Endodermal cell (in vitro differentiated cells): ENCODE results near the gene GALNT7. TPM values are rescaled to one million over a fixed set of nuclear protein-coding genes. Genes with fewer than 3 reads are reported as not detected.

Source experiments
- DNase-seq: peaks from one replicate; pipeline ENCODE4 v3.0.0-alpha.2; 2017
- H3K27ac ChIP-seq: 2 replicates; pipeline ENCODE4 v1.5.1; 2013; ENCODE audit warnings: mild to moderate bottlenecking, low read depth, low read length, moderate library complexity
- H3K27me3 ChIP-seq: 2 replicates; pipeline ENCODE4 v1.6.1; 2013; ENCODE audit warnings: mild to moderate bottlenecking, low read length, moderate library complexity; ENCODE audit not compliant: insufficient read depth, control insufficient read depth, poor library complexity, severe bottlenecking
- H3K36me3 ChIP-seq: 2 replicates; pipeline ENCODE4 v1.7.0; 2013; ENCODE audit warnings: mild to moderate bottlenecking, low read length, moderate library complexity; ENCODE audit not compliant: control insufficient read depth, insufficient read depth
- H3K4me1 ChIP-seq: one replicate; pipeline ENCODE4 v1.7.0; 2013; ENCODE audit warnings: low read length; ENCODE audit not compliant: control insufficient read depth, insufficient read depth
- H3K4me3 ChIP-seq: 2 replicates; pipeline ENCODE4 v1.5.1; 2013; ENCODE audit warnings: mild to moderate bottlenecking, low read length, moderate library complexity
- H3K9ac ChIP-seq: 2 replicates; pipeline ENCODE4 v1.6.1; 2013; ENCODE audit warnings: mild to moderate bottlenecking, low read length, moderate library complexity; ENCODE audit not compliant: poor library complexity, severe bottlenecking; ENCODE audit errors: extremely low read depth
- H3K9me3 ChIP-seq: 2 replicates; pipeline ENCODE4 v1.6.1; 2013; ENCODE audit warnings: mild to moderate bottlenecking, low read length, moderate library complexity; ENCODE audit not compliant: control insufficient read depth
- H3K27ac Mint-ChIP-seq: 2 replicates; pipeline ENCODE4 v1.8.0; 2020; ENCODE audit warnings: mixed read lengths
- H3K27me3 Mint-ChIP-seq: 2 replicates; pipeline ENCODE4 v1.8.0; 2021; ENCODE audit warnings: mild to moderate bottlenecking, mixed read lengths; ENCODE audit not compliant: insufficient read depth
- H3K36me3 Mint-ChIP-seq: 2 replicates; pipeline ENCODE4 v1.8.0; 2020; ENCODE audit warnings: low read depth, mixed read lengths
- H3K4me1 Mint-ChIP-seq: 2 replicates; pipeline ENCODE4 v1.8.0; 2020; ENCODE audit warnings: mixed read lengths
- H3K4me3 Mint-ChIP-seq: 2 replicates; pipeline ENCODE4 v1.8.0; 2020; ENCODE audit warnings: mild to moderate bottlenecking, moderate library complexity, mixed read lengths
- H3K9me3 Mint-ChIP-seq: 2 replicates; pipeline ENCODE4 v1.8.0; 2020; ENCODE audit warnings: mild to moderate bottlenecking, mixed read lengths
- CTCF ChIP-seq: fragments of 200-600 bp; sonication (generic); conservative IDR thresholded peaks from 2 replicates; pipeline ENCODE4 v1.5.0; 2021; ENCODE audit warnings: antibody characterized with exemption, mild to moderate bottlenecking
- WGBS, 2 experiments: methylation state at CpG; one replicate each; pipeline versions ENCODE4 v1.1.5 to v1.1.7; 2013; ENCODE audit warnings: missing lambda C conversion rate in 2 of 2, mixed read lengths in 1 of 2; ENCODE audit not compliant: insufficient coverage in 1 of 2, insufficient read length in 1 of 2; 5-methylcytosine and 5-hydroxymethylcytosine counted together
- total RNA-seq, 2 donors: library from RNA; stranded (reverse); fragmentation: NEBNext Ultra II Directional in 1 of 2; extraction: Animal tissue kit (Norgen Biotek cat#: 25700) in 1 of 2; gene quantifications; 2 replicates in 1 of 2; 3 replicates in 1 of 2; pipeline ENCODE4 v1.2.1, GENCODE V29; 2021

GALNT7 gene
- total RNA-seq, 2 donors from 2014 or later, result 66.1 to 72.1 TPM

DNA sequence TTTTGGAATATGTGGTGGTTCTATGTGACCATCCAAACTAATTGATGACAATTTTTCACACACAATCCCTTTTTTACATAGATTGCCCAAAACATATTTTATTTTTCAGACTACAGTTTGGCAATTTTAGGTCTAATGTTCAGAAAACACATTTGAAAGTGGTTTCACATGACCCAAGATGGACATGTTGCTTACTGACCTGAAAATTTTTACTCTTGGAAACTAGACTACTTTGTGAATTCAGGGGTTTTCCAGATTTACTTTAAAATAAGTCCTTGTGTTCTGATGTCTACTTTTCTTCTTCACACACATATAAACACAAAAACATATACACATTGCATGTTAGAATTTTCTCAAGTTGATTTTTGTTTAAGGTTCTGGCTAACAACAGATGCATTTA lies 86.0 kb downstream of the GALNT7 start:
- H3K9me3 ChIP-seq, result no peaks in the 10 kb centered on the region
- H3K36me3 Mint-ChIP-seq, result no peaks in the 10 kb centered on the region
- H3K27ac Mint-ChIP-seq, result no peak overlapping the region
- H3K9me3 Mint-ChIP-seq, result no peaks in the 10 kb centered on the region
- DNase-seq, result no peak
- no peak for TF ChIP-seq CTCF
- H3K4me3 ChIP-seq, result no peak overlapping the region
- H3K27me3 Mint-ChIP-seq, result no peaks in the 10 kb centered on the region
- H3K9ac ChIP-seq, result no peak overlapping the region
- peaks cover 4% of the 10 kb centered on the region for H3K36me3 ChIP-seq
- H3K4me1 ChIP-seq, result no peaks in the 10 kb centered on the region
- H3K4me3 Mint-ChIP-seq, result no peak overlapping the region
- H3K4me1 Mint-ChIP-seq, result peaks cover 5% of the 10 kb centered on the region
- no peak overlapping the region for H3K27ac ChIP-seq
- no peaks in the 10 kb centered on the region for H3K27me3 ChIP-seq

DNA sequence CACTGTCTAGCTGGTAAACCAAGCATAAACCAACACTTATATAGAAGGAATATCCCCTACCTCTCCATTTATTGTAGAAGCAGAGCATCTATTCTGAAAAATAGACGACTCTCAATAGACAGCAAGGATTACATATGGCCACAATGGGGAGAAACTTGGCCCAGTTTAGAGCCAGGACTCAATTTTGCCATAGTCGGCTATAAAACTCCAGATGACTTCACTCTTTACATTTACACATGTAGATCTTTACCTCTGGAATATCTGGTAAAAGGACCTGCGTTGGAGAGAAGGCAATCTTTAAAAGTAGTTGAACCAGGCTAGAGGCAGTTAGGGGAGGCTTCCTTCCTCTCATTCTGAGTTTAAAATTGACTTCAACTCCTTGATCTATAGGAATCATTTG lies 88.2 kb downstream of the GALNT7 start:
- H3K9me3 Mint-ChIP-seq, result no peaks in the 10 kb centered on the region
- no peaks in the 10 kb centered on the region for H3K4me1 ChIP-seq
- H3K27ac ChIP-seq, result no peak overlapping the region
- peaks cover 5% of the 10 kb centered on the region for H3K4me1 Mint-ChIP-seq
- no peaks in the 10 kb centered on the region for H3K36me3 Mint-ChIP-seq
- no peak overlapping the region for H3K27ac Mint-ChIP-seq
- DNase-seq, result no peak
- no peak overlapping the region for H3K4me3 ChIP-seq
- peaks cover 4% of the 10 kb centered on the region for H3K36me3 ChIP-seq
- H3K9me3 ChIP-seq, result no peaks in the 10 kb centered on the region
- H3K27me3 Mint-ChIP-seq, result no peaks in the 10 kb centered on the region
- H3K9ac ChIP-seq, result no peak overlapping the region
- no peak for TF ChIP-seq CTCF
- no peak overlapping the region for H3K4me3 Mint-ChIP-seq
- H3K27me3 ChIP-seq, result no peaks in the 10 kb centered on the region
- WGBS, 2 experiments, result 88 to 90% methylated on average over 1 to 3 of the region's 3 CpGs

DNA sequence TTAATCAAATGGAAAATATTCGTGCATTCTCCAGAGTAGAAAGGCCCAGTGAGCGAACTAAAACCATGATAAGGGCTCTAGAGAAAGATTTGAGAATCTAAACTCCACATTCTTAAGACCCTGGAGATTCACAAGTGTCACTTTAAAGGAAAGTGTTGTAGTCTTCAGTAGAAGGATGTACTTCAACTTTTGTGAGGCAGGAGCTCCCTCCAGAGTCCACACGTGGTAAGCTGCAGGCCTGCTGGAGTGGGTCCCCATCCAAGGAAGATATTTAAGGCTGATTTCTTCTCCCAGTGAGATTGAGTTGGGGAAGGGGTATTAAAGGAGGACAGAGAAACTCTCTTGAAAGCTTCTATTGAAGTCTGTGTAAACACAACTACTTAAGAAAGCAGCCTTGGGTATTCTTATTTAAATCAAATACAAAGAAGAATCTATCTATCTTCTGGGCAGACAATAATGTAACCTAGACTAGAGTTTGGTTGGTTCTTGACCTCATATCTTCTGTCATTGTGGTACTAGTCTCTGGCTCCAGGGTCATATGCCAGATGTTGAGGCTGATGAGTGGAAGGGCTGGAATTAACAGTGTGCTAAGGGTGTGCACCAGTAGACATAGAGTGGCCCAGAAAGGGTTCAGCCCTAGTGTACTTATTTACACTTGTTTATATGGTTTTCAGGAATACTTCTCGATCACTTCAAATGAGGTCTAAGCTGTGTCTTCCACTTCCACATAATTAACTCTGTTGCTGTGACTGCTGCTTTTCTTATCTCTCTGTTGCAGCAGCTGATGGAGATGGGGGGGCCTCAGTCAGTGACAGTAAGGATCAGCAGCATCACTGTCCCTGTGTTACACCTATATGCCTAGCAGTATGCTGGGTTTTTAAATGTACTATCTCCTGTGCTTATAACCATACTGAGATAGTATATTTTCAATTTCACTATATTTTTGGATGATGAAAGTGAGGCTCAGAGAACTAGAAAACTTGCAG lies 89.4 kb downstream of the GALNT7 start:
- Mint-ChIP-seq H3K4me3 (no peak overlapping the region), H3K36me3 (no peaks in the 10 kb centered on the region), H3K4me1 (peaks cover 5% of the 10 kb centered on the region), H3K9me3 (no peaks in the 10 kb centered on the region), H3K27ac (peak overlapping the region; percentile 75), H3K27me3 (no peaks in the 10 kb centered on the region)
- Histone ChIP-seq H3K9me3 (no peaks in the 10 kb centered on the region), H3K9ac (no peak overlapping the region), H3K27me3 (no peaks in the 10 kb centered on the region), H3K4me1 (no peaks in the 10 kb centered on the region), H3K36me3 (no peaks in the 10 kb centered on the region), H3K27ac (no peak overlapping the region), H3K4me3 (no peak overlapping the region)
- DNase-seq, result peak; percentile 89
- TF ChIP-seq CTCF, result peak; percentile 96
- 11 to 29% methylated on average over 2 to 4 of the region's 4 CpGs for WGBS, 2 experiments
